GM12878 (cell line): ENCODE results near the gene CD48. TPM values are rescaled to one million over a fixed set of nuclear protein-coding genes. Genes with fewer than 3 reads are reported as not detected.

Experiments
- ATAC-seq: fragments of 200-7000 bp; cut with Tn5 transposase; 3 replicates; pipeline ENCODE4 v1.9.1; 2020; ENCODE audit warnings: mild to moderate bottlenecking, moderate library complexity
- BruUV-seq: library from RNA; stranded (reverse); fragments of 400-500 nt; replicated peaks from 2 replicates; lab custom pipeline; 2021; lab: Mats Ljungman, UMichigan
- CTCF ChIA-PET: fragments of 300-600 bp; sonication (Branson Sonifier 250); formaldehyde crosslinking; extraction: SDS; loops from one replicate; lab custom pipeline; 2021; ENCODE audit warnings: inconsistent platforms; lab: Yijun Ruan, JAX
- POLR2A ChIA-PET: fragments of 350-600 bp; formaldehyde crosslinking; extraction: SDS; loops from one replicate; lab custom pipeline; 2021; ENCODE audit warnings: inconsistent platforms; lab: Charles Lee
- RAD21 ChIA-PET: fragments of 300-600 bp; sonication (Branson Sonifier 250); formaldehyde crosslinking; loops from one replicate; lab custom pipeline; 2023; ENCODE audit warnings: antibody characterized with exemption; ENCODE audit not compliant: unreplicated experiment; lab: Charles Lee
- SMC1A ChIA-PET: fragments of 300-600 bp; sonication (Branson Sonifier 250); formaldehyde crosslinking; loops from one replicate; lab custom pipeline; 2023; ENCODE audit not compliant: unreplicated experiment, uncharacterized antibody; lab: Charles Lee
- DNase-seq: peaks from one replicate; pipeline ENCODE4 v3.0.0-alpha.2; 2011; ENCODE audit warnings: low read depth, low spot score
- FAIRE-seq: peaks from 3 replicates; lab custom pipeline; 2011; peaks lifted over from hg19 to GRCh38; lab: Jason Lieb, UNC
- H2AFZ ChIP-seq: 2 replicates; pipeline ENCODE4 v1.6.0; 2011; ENCODE audit warnings: low read depth, low read length, control low read depth; ENCODE audit not compliant: control insufficient read depth
- H3K27ac ChIP-seq: 2 replicates; pipeline ENCODE4 v1.5.1; 2011; ENCODE audit warnings: control low read depth; ENCODE audit not compliant: control insufficient read depth, insufficient read depth
- H3K27me3 ChIP-seq, 2 experiments: replicated peaks in 1 of 2; 2 replicates each; pipeline versions ENCODE4 v1.6.0 to v1.6.1; 2011; ENCODE audit warnings: low read length in 1 of 2; ENCODE audit not compliant: control insufficient read depth in 2 of 2, insufficient read depth in 2 of 2
- H3K36me3 ChIP-seq, 2 experiments: 2 replicates each; pipeline ENCODE4 v1.5.1; 2011; ENCODE audit warnings: low read length in 1 of 2; ENCODE audit not compliant: control insufficient read depth in 2 of 2, insufficient read depth in 2 of 2
- H3K4me1 ChIP-seq: 2 replicates; pipeline ENCODE4 v1.6.1; 2011; ENCODE audit warnings: mild to moderate bottlenecking, low read length, moderate library complexity, mixed read lengths; ENCODE audit not compliant: control insufficient read depth, insufficient read depth
- H3K4me2 ChIP-seq: 2 replicates; pipeline ENCODE4 v1.6.0; 2011; ENCODE audit warnings: control low read depth; ENCODE audit not compliant: control insufficient read depth, insufficient read depth
- H3K4me3 ChIP-seq: fragments of 200-600 bp; sonication (generic); 2 replicates; pipeline ENCODE4 v1.5.1; 2016
- H3K79me2 ChIP-seq: 2 replicates; pipeline ENCODE4 v1.6.0; 2011; ENCODE audit warnings: low read length; ENCODE audit not compliant: control insufficient read depth, insufficient read depth
- H3K9ac ChIP-seq: 2 replicates; pipeline ENCODE4 v1.8.0; 2011; ENCODE audit warnings: low read length, control low read depth, mixed read lengths; ENCODE audit not compliant: control insufficient read depth, insufficient read depth
- H3K9me3 ChIP-seq: replicated peaks from 3 replicates; pipeline ENCODE4 v1.5.1; 2011; ENCODE audit warnings: mild to moderate bottlenecking, low read length; ENCODE audit not compliant: control insufficient read depth, insufficient read depth
- H4K20me1 ChIP-seq: 2 replicates; pipeline ENCODE4 v1.6.0; 2011; ENCODE audit not compliant: control insufficient read depth, insufficient read depth
- CEBPB ChIP-seq, 2 experiments: fragments of 150-350 bp in 1 of 2; IDR thresholded peaks; 2 replicates each; pipeline ENCODE4 v1.6.1; 2012 to 2014; ENCODE audit warnings: low read depth in 2 of 2, low read length in 2 of 2, borderline replicate concordance in 1 of 2, inconsistent platforms in 1 of 2
- CTCF ChIP-seq, 3 experiments: IDR thresholded peaks in 2 of 3; conservative IDR thresholded peaks in 1 of 3; 2 replicates each; pipeline ENCODE4 v1.5.1; 2011; ENCODE audit warnings: low read depth in 3 of 3, low read length in 3 of 3, mild to moderate bottlenecking in 3 of 3, control low read depth in 2 of 3, moderate library complexity in 2 of 3, inconsistent platforms in 1 of 3, mixed read lengths in 1 of 3; ENCODE audit not compliant: control insufficient read depth in 2 of 3, insufficient read depth in 1 of 3; ENCODE audit errors: extremely low read depth in 1 of 3
- EED ChIP-seq: sonication (generic); IDR thresholded peaks from 2 replicates; pipeline ENCODE4 v1.6.1; 2016; ENCODE audit warnings: antibody characterized with exemption, low read depth
- EP300 ChIP-seq, 2 experiments: fragments of 150-350 bp in 1 of 2; IDR thresholded peaks; 2 replicates each; pipeline ENCODE4 v1.6.1; 2011 to 2012; ENCODE audit warnings: low read depth in 2 of 2, low read length in 2 of 2, borderline replicate concordance in 1 of 2, improper control_type of control experiment in 1 of 2, inconsistent platforms in 1 of 2; ENCODE audit not compliant: control insufficient read depth in 1 of 2
- HDGF ChIP-seq: fragments of 450-650 bp; IDR thresholded peaks from 2 replicates; pipeline ENCODE4 v1.6.1; 2016; ENCODE audit warnings: antibody characterized with exemption
- IKZF1 ChIP-seq: fragments of 450-650 bp; conservative IDR thresholded peaks from 2 replicates; pipeline ENCODE4 v1.6.1; 2017; ENCODE audit warnings: antibody characterized with exemption, mild to moderate bottlenecking
- IRF5 ChIP-seq: fragments of 450-650 bp; IDR thresholded peaks from 2 replicates; pipeline ENCODE4 v1.6.1; 2017; ENCODE audit warnings: borderline replicate concordance
- LARP7 ChIP-seq: fragments of 450-650 bp; IDR thresholded peaks from 2 replicates; pipeline ENCODE4 v1.6.1; 2017; ENCODE audit warnings: mild to moderate bottlenecking
- NR2C1 ChIP-seq: fragments of 450-650 bp; IDR thresholded peaks from 2 replicates; pipeline ENCODE4 v1.6.1; 2017; ENCODE audit warnings: antibody characterized with exemption, mild to moderate bottlenecking, moderate library complexity
- PBX3 ChIP-seq: IDR thresholded peaks from 2 replicates; pipeline ENCODE4 v1.6.1; 2011; ENCODE audit warnings: mild to moderate bottlenecking, low read depth, low read length, moderate library complexity; ENCODE audit not compliant: insufficient replicate concordance
- POLR2A ChIP-seq: IDR thresholded peaks from 2 replicates; pipeline ENCODE4 v1.6.1; 2011; ENCODE audit warnings: low read depth, mild to moderate bottlenecking, low read length
- RAD51 ChIP-seq: fragments of 450-650 bp; IDR thresholded peaks from 2 replicates; pipeline ENCODE4 v1.6.1; 2016; ENCODE audit warnings: moderate library complexity, mild to moderate bottlenecking, inconsistent platforms
- SMARCA5 ChIP-seq: fragments of 450-650 bp; IDR thresholded peaks from 2 replicates; pipeline ENCODE4 v1.6.1; 2017; ENCODE audit warnings: mild to moderate bottlenecking
- SMC3 ChIP-seq: IDR thresholded peaks from 2 replicates; pipeline ENCODE4 v1.6.1; 2011; ENCODE audit warnings: low read length, improper control_type of control experiment, borderline replicate concordance
- TARDBP ChIP-seq: IDR thresholded peaks from 2 replicates; pipeline ENCODE4 v1.6.1; 2016; ENCODE audit warnings: borderline replicate concordance
- TCF12 ChIP-seq: IDR thresholded peaks from 2 replicates; pipeline ENCODE4 v1.6.1; 2011; ENCODE audit warnings: low read depth, mild to moderate bottlenecking, low read length
- TCF3 ChIP-seq: IDR thresholded peaks from 2 replicates; pipeline ENCODE4 v1.6.1; 2012; ENCODE audit warnings: low read depth, mild to moderate bottlenecking, low read length, borderline replicate concordance; ENCODE audit not compliant: insufficient read depth
- YY1 ChIP-seq: IDR thresholded peaks from 2 replicates; pipeline ENCODE4 v1.6.1; 2011; ENCODE audit warnings: low read depth, mild to moderate bottlenecking, low read length
- ZZZ3 ChIP-seq: IDR thresholded peaks from 2 replicates; pipeline ENCODE4 v1.6.1; 2011; ENCODE audit warnings: low read depth; ENCODE audit not compliant: control insufficient read depth, insufficient read length
- WGBS: methylation state at CpG from one replicate; pipeline ENCODE4 v1.1.6; 2016; ENCODE audit warnings: low lambda C conversion rate; ENCODE audit not compliant: insufficient replicate concordance, insufficient coverage; ENCODE audit errors: missing lambda C conversion rate; 5-methylcytosine and 5-hydroxymethylcytosine counted together
- in situ Hi-C: fragments of 300-500 bp; cut with MboI; formaldehyde crosslinking; loops from 9 replicates; pipeline ENCODE4 v1.14.3; 2018; ENCODE audit warnings: mixed read lengths
- intact Hi-C: fragments of 100-400 bp; cut with micrococcal nuclease; formaldehyde crosslinking; loops from one replicate; pipeline ENCODE4 v1.14.2; 2022; ENCODE audit not compliant: unreplicated experiment
- polyA plus RNA-seq, 11 experiments: library from polyadenylated mRNA; depleted of rRNA in 4 of 11; unstranded in 6 of 11; stranded (reverse) in 5 of 11; fragments of >200 nt; fragmentation: Nextera tagmentation in 4 of 11; fragmentation: Illumina TruSeq in 1 of 11; extraction: Ambion mirVana in 4 of 11; extraction: Trizol in 1 of 11; gene quantifications; 1 replicate in 1 of 11; 2 replicates in 10 of 11; pipeline versions ENCODE4 v1.2.1 to v1.2.3, GENCODE V29; 2011 to 2016; ENCODE audit warnings: inconsistent platforms in 2 of 11, missing spikeins in 2 of 11, low read depth in 1 of 11
- total RNA-seq, 4 experiments: library from RNA; depleted of rRNA in 3 of 4; stranded (reverse); fragments of >200 nt in 3 of 4; fragmentation: Illumina TruSeq in 1 of 4; extraction: Trizol in 1 of 4; gene quantifications; 2 replicates each; pipeline versions ENCODE4 v1.2.1 to v1.2.3, GENCODE V29; 2013 to 2021

CD48 gene
- total and polyA plus RNA-seq, 10 of the 15 experiments (the other 5 are each of a cell fraction or from before 2014, with no cell fraction given) = 302 to 1,315 (median 430) TPM

DNA sequence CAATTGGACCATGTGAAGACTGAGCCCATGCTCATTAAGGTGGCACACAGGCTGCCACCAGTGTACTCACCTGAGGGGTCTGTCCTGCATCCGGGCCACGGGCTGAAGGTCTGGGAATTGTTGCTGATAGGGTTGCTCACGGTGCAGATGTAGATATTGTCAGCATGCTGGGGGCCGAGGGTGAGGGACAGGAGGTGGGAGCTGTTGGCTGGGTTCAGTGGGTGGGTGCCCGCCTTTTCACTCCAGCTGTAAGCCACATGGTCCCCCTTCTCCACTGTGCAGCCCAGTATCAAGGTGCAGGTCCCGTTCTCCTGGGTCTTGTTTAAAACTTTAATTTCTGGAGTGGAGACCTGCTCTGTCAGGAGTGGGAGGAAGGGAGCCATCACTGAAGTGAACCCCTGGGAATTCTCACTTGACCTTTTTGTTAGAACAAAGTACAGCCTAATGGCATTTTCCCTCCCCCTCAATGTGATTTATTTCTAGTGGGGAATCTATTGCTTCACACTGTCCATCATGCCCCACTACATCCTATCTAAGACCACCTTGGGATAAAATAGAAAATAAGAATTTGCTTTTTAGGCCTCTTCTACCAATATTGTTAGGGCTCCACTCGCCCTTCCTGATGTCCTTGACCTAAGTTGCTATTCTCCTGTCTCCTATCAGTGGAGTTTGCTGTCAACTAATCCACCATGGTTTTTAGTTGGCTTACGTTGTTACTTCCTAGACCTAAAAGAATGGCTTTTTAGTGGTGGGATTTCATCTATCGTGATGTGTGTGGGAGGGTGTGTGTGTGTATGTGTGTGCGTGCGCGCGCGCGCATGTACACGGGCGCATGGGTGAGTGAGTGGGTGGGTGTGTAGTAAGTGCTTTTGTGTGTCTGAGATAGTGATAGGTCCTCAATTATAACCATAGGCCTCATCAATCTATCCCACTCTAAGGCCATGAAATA is 76.8 kb downstream of the CD48 start:
- Histone ChIP-seq H3K4me1 (peaks cover 54% of the 10 kb centered on the region), H3K9me3 (no peaks in the 10 kb centered on the region), H3K79me2 (peaks cover 66% of the 10 kb centered on the region), H4K20me1 (no peaks in the 10 kb centered on the region), H3K36me3 (peaks cover 27 to 53% of the 10 kb centered on the region in 2 experiments), H2AFZ (no peak overlapping the region), H3K9ac (no peak overlapping the region), H3K4me2 (peak overlapping the region; percentile 8; the same call in 1 of the 2 replicates), H3K27ac (no peak overlapping the region), H3K27me3 (no peaks in the 10 kb centered on the region), H3K4me3 (no peak overlapping the region)
- DNase-seq (no peak), ATAC-seq (no peak; the same call in 2 of the 3 replicates), FAIRE-seq (no peak)
- in situ Hi-C loops (no loop called here), intact Hi-C loops (no loop called here)
- CTCF ChIA-PET = interaction anchor here (1.0 kb wide), 2 partner anchors 15 to 41 kb away, joined by 4 read pairs; no protein-coding TSS in a partner anchor
- 84% methylated on average over 17 of the region's 17 CpGs for WGBS
- SMC1A ChIA-PET = interaction anchor here (0.9 kb wide), 1 partner anchor 13 kb away, joined by 5 read pairs; no protein-coding TSS in a partner anchor
- POLR2A ChIA-PET = interaction anchor here (0.5 to 1.1 kb wide), 4 partner anchors 8 to 34 kb away, joined by 3 to 8 read pairs (median 4); no protein-coding TSS in a partner anchor
- BruUV-seq = TSS peak; percentile 3
- RAD21 ChIA-PET = interaction anchor here (0.6 kb wide), 1 partner anchor 69 kb away, joined by 3 read pairs; no protein-coding TSS in a partner anchor
- TF ChIP-seq EED = no peak
- TF ChIP-seq CEBPB (IDR thresholded peaks at IDR 0.05; ENCODE audit: borderline replicate concordance in 1 of 2, low read depth in 2 of 2, low read length in 2 of 2) = no peak; a peak in 1 of 4 replicates
- TF ChIP-seq TCF12 = no peak
- no peak for TF ChIP-seq SMC3
- no peak for TF ChIP-seq HDGF
- no peak for TF ChIP-seq RAD51
- no peak for TF ChIP-seq EP300 (IDR thresholded peaks at IDR 0.05; ENCODE audit: borderline replicate concordance in 1 of 2, control insufficient read depth in 1 of 2, low read depth in 2 of 2, low read length in 2 of 2)
- TF ChIP-seq IRF5 = no peak
- no peak for TF ChIP-seq CTCF (IDR thresholded peaks at IDR 0.05 in 2 of 3, conservative IDR thresholded peaks at IDR 0.05 in 1 of 3; ENCODE audit: control insufficient read depth in 2 of 3, extremely low read depth in 1 of 3, insufficient read depth in 1 of 3, low read depth in 3 of 3, low read length in 3 of 3)
- TF ChIP-seq TARDBP = 0 out of 2 replicates have a peak, but pooled peaks have one; percentile 35
- no peak for TF ChIP-seq SMARCA5
- TF ChIP-seq TCF3 = peak; percentile 49; the same call in 1 of the 2 replicates
- TF ChIP-seq NR2C1 = 0 out of 2 replicates have a peak, but pooled peaks have one; percentile 10
- no peak for TF ChIP-seq ZZZ3
- TF ChIP-seq PBX3 = peak; percentile 26
- TF ChIP-seq YY1 = 0 out of 2 replicates have a peak, but pooled peaks have one; percentile 9
- no peak for TF ChIP-seq LARP7
- TF ChIP-seq POLR2A = peak; percentile 86
- 0 out of 2 replicates have a peak, but pooled peaks have one; percentile 20 for TF ChIP-seq IKZF1
